ENCODE results near the gene ZBTB2. TPM values are rescaled to one million over a fixed set of nuclear protein-coding genes. Genes with fewer than 3 reads are reported as not detected.

ZBTB2 gene
- total RNA-seq, 1 experiment from 2014 or later = 31.4 TPM

DNA sequence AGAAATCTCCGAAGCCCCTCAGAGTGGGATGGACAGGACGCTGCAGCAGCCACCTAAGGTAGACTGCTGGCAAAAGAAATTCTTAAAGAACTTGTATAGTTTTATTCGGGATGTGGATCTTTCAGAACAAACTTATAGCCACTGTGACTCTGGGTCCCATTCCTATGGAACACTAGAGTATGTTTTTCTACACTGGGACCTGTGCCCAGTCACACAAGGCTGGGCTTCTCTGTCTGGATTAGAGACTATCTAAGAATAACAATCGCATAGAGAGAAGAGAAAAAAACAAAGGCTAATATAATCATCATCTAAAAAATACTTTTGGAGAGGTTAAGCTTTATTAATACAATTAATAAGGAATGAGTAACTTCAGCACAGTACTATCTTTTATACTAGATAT, 31.6 kb upstream of the ZBTB2 start:
- DNase-seq = no peak
- no peaks in the 10 kb centered on the region for H3K4me1 Mint-ChIP-seq
- Histone ChIP-seq H3K9me3 (ENCODE audit: control insufficient read depth, low read depth, low read length) (no peaks in the 10 kb centered on the region), H2BK20ac (ENCODE audit: low read depth, low read length, poor library complexity, severe bottlenecking) (no peak overlapping the region), H3K27ac (ENCODE audit: insufficient read length, low read depth, low read length) (no peak overlapping the region), H2BK5ac (ENCODE audit: insufficient read length, low read length) (no peak overlapping the region), H2BK15ac (ENCODE audit: low read depth, low read length) (no peak overlapping the region), H3K27me3 (ENCODE audit: insufficient read depth, low read length) (no peaks in the 10 kb centered on the region), H3K18ac (ENCODE audit: insufficient read length, low read depth, low read length) (no peak overlapping the region), H3K56ac (ENCODE audit: insufficient read length, low read depth, low read length) (no peak overlapping the region), H4K20me1 (ENCODE audit: control insufficient read depth, insufficient read depth, insufficient read length) (no peaks in the 10 kb centered on the region), H2BK12ac (ENCODE audit: insufficient read length, low read depth, low read length) (no peak overlapping the region), H3K4ac (ENCODE audit: low read depth, low read length) (no peak overlapping the region), H3K14ac (ENCODE audit: insufficient read depth, low read length) (no peak overlapping the region), H4K8ac (replicated peaks; ENCODE audit: insufficient read length, low read depth, low read length) (no peak overlapping the region), H3K23ac (ENCODE audit: insufficient read length, low read depth, low read length) (no peak overlapping the region), H3K4me2 (ENCODE audit: insufficient read depth, insufficient read length, low read length) (no peak overlapping the region), H3K79me2 (ENCODE audit: insufficient read depth, low read length) (no peaks in the 10 kb centered on the region), H4K5ac (ENCODE audit: insufficient read length, low read depth, low read length) (no peak overlapping the region), H3K79me1 (ENCODE audit: insufficient read depth, low read depth, low read length, poor library complexity, severe bottlenecking) (no peaks in the 10 kb centered on the region), H2AFZ (ENCODE audit: low read length) (no peak overlapping the region), H3K23me2 (ENCODE audit: insufficient read length, low read depth, low read length, poor library complexity, severe bottlenecking) (no peaks in the 10 kb centered on the region), H3K4me1 (ENCODE audit: insufficient read depth, low read length) (no peaks in the 10 kb centered on the region), H2AK5ac (ENCODE audit: insufficient read length, low read length) (no peak overlapping the region), H4K91ac (ENCODE audit: insufficient read length, low read depth, low read length) (no peak overlapping the region), H3T11ph (ENCODE audit: low read length) (no peak overlapping the region), H2BK120ac (ENCODE audit: low read depth, low read length, poor library complexity, severe bottlenecking) (no peak overlapping the region), H3K9ac (ENCODE audit: extremely low read depth, insufficient read length, low read length) (no peak overlapping the region)
- peaks cover 22 to 67% (median 56%) of the 10 kb centered on the region in 3 experiments; a peak in 6 of 7 replicates for H3K36me3 Mint-ChIP-seq (ENCODE audit: insufficient read depth in 1 of 3, low read depth in 3 of 3)
- TF ChIP-seq, protein P1, sequence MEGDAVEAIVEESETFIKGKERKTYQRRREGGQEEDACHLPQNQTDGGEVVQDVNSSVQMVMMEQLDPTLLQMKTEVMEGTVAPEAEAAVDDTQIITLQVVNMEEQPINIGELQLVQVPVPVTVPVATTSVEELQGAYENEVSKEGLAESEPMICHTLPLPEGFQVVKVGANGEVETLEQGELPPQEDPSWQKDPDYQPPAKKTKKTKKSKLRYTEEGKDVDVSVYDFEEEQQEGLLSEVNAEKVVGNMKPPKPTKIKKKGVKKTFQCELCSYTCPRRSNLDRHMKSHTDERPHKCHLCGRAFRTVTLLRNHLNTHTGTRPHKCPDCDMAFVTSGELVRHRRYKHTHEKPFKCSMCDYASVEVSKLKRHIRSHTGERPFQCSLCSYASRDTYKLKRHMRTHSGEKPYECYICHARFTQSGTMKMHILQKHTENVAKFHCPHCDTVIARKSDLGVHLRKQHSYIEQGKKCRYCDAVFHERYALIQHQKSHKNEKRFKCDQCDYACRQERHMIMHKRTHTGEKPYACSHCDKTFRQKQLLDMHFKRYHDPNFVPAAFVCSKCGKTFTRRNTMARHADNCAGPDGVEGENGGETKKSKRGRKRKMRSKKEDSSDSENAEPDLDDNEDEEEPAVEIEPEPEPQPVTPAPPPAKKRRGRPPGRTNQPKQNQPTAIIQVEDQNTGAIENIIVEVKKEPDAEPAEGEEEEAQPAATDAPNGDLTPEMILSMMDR (conservative IDR thresholded peaks at IDR 0.05) = no peak
- no peaks in the 10 kb centered on the region; the same call in 1 of the 2 replicates for H3K27me3 Mint-ChIP-seq (ENCODE audit: low read depth)
- H3K27ac Mint-ChIP-seq = no peak overlapping the region
- H3K9me3 Mint-ChIP-seq = no peaks in the 10 kb centered on the region
- H3K4me3 Mint-ChIP-seq = no peak overlapping the region
- no CpG with 5 or more reads among the region's 4 CpGs for WGBS (ENCODE audit: extremely low coverage, insufficient read length, low lambda C conversion rate)
